Measurements from ENCODE around the gene VWA8. TPM values are rescaled to one million over a fixed set of nuclear protein-coding genes. Genes with fewer than 3 reads are reported as not detected.

VWA8 gene
- total RNA-seq = 10.5 and 11.5 TPM in 2 replicates

GRCh38 chr13:41960637-41961465, at the start of gene VWA8:
Gene VWA8 (minus strand): TSS chr13:41961109. CDS start chr13:41961015, 94 bp downstream.

Other genes starting within 250 kb of the VWA8 start
- 5.2 and 10.6 TPM in 2 replicates for gene DGKH, start 87.5 kb upstream of the VWA8 start, total RNA-seq

Measured in myometrial cell (primary cell).